H9 (cell line): ENCODE data around the gene CPAMD8. TPM values are rescaled to one million over a fixed set of nuclear protein-coding genes. Genes with fewer than 3 reads are reported as not detected.

ENCODE experiments used
- DNase-seq: peaks from one replicate; pipeline ENCODE4 v3.0.0-alpha.2; 2017
- H2AFZ ChIP-seq: one replicate; pipeline ENCODE4 v1.6.1; 2013; ENCODE audit warnings: mild to moderate bottlenecking, low read length, control low read depth, moderate library complexity
- H2AK5ac ChIP-seq: 2 replicates; pipeline ENCODE4 v1.6.1; 2013; ENCODE audit warnings: low read length, control low read depth, mixed read lengths; ENCODE audit not compliant: insufficient read length
- H2BK120ac ChIP-seq: one replicate; pipeline ENCODE4 v1.6.1; 2013; ENCODE audit warnings: low read depth, mild to moderate bottlenecking, low read length, control low read depth, inconsistent platforms; ENCODE audit not compliant: poor library complexity, severe bottlenecking
- H2BK12ac ChIP-seq: 2 replicates; pipeline ENCODE4 v1.6.1; 2013; ENCODE audit warnings: low read length, control low read depth, mixed read lengths, low read depth; ENCODE audit not compliant: insufficient read length
- H2BK15ac ChIP-seq: 2 replicates; pipeline ENCODE4 v1.6.1; 2013; ENCODE audit warnings: low read depth, low read length, control low read depth
- H2BK20ac ChIP-seq: one replicate; pipeline ENCODE4 v1.6.1; 2013; ENCODE audit warnings: low read depth, mild to moderate bottlenecking, low read length, control low read depth, inconsistent platforms; ENCODE audit not compliant: poor library complexity, severe bottlenecking
- H2BK5ac ChIP-seq: 2 replicates; pipeline ENCODE4 v1.6.1; 2013; ENCODE audit warnings: low read length, control low read depth, mixed read lengths; ENCODE audit not compliant: insufficient read length
- H3K14ac ChIP-seq: 2 replicates; pipeline ENCODE4 v1.6.1; 2013; ENCODE audit warnings: low read length, control low read depth; ENCODE audit not compliant: insufficient read depth
- H3K18ac ChIP-seq: 2 replicates; pipeline ENCODE4 v1.6.1; 2013; ENCODE audit warnings: low read depth, mild to moderate bottlenecking, mixed read lengths, low read length, control low read depth; ENCODE audit not compliant: insufficient read length
- H3K23ac ChIP-seq: 2 replicates; pipeline ENCODE4 v1.6.1; 2013; ENCODE audit warnings: low read length, control low read depth, mixed read lengths, low read depth; ENCODE audit not compliant: insufficient read length
- H3K23me2 ChIP-seq: 2 replicates; pipeline ENCODE4 v1.6.1; 2013; ENCODE audit warnings: low read depth, mild to moderate bottlenecking, mixed read lengths, low read length, control low read depth; ENCODE audit not compliant: insufficient read length, poor library complexity, severe bottlenecking
- H3K27ac ChIP-seq: 2 replicates; pipeline ENCODE4 v1.5.1; 2013; ENCODE audit warnings: low read length, control low read depth, mixed read lengths, low read depth; ENCODE audit not compliant: insufficient read length
- H3K27me3 ChIP-seq: 2 replicates; pipeline ENCODE4 v1.6.1; 2013; ENCODE audit warnings: low read length, control low read depth, inconsistent platforms; ENCODE audit not compliant: insufficient read depth
- H3K4ac ChIP-seq: 2 replicates; pipeline ENCODE4 v1.6.1; 2013; ENCODE audit warnings: low read depth, mild to moderate bottlenecking, control low read depth, inconsistent platforms, low read length, moderate library complexity
- H3K4me1 ChIP-seq: 2 replicates; pipeline ENCODE4 v1.6.1; 2013; ENCODE audit warnings: low read length, control low read depth, inconsistent platforms; ENCODE audit not compliant: insufficient read depth
- H3K4me2 ChIP-seq: 2 replicates; pipeline ENCODE4 v1.6.1; 2013; ENCODE audit warnings: low read length, control low read depth, mixed read lengths; ENCODE audit not compliant: insufficient read length, insufficient read depth
- H3K56ac ChIP-seq: 2 replicates; pipeline ENCODE4 v1.6.1; 2013; ENCODE audit warnings: low read depth, mild to moderate bottlenecking, mixed read lengths, low read length, control low read depth; ENCODE audit not compliant: insufficient read length
- H3K79me1 ChIP-seq: 2 replicates; pipeline ENCODE4 v1.6.1; 2013; ENCODE audit warnings: low read depth, mild to moderate bottlenecking, moderate library complexity, low read length, control low read depth, inconsistent platforms; ENCODE audit not compliant: insufficient read depth, poor library complexity, severe bottlenecking
- H3K79me2 ChIP-seq: 2 replicates; pipeline ENCODE4 v1.6.1; 2013; ENCODE audit warnings: low read length, control low read depth, inconsistent platforms; ENCODE audit not compliant: insufficient read depth
- H3K9ac ChIP-seq: 2 replicates; pipeline ENCODE4 v1.6.1; 2013; ENCODE audit warnings: low read length, control low read depth, mixed read lengths; ENCODE audit not compliant: insufficient read length; ENCODE audit errors: extremely low read depth
- H3K9me3 ChIP-seq: one replicate; pipeline ENCODE4 v1.6.1; 2013; ENCODE audit warnings: low read depth, low read length, inconsistent platforms; ENCODE audit not compliant: control insufficient read depth
- H3T11ph ChIP-seq: one replicate; pipeline ENCODE4 v1.6.1; 2013; ENCODE audit warnings: mild to moderate bottlenecking, low read length, control low read depth, inconsistent platforms
- H4K20me1 ChIP-seq: one replicate; pipeline ENCODE4 v1.6.1; 2013; ENCODE audit not compliant: control insufficient read depth, insufficient read length, insufficient read depth
- H4K5ac ChIP-seq: 2 replicates; pipeline ENCODE4 v1.6.1; 2013; ENCODE audit warnings: low read depth, mild to moderate bottlenecking, mixed read lengths, low read length, control low read depth; ENCODE audit not compliant: insufficient read length
- H4K8ac ChIP-seq: replicated peaks from 2 replicates; pipeline ENCODE4 v1.6.1; 2013; ENCODE audit warnings: low read length, control low read depth, mixed read lengths, low read depth; ENCODE audit not compliant: insufficient read length
- H4K91ac ChIP-seq: 2 replicates; pipeline ENCODE4 v1.6.1; 2013; ENCODE audit warnings: low read depth, mild to moderate bottlenecking, moderate library complexity, mixed read lengths, low read length, control low read depth; ENCODE audit not compliant: insufficient read length
- H3K27ac Mint-ChIP-seq, 3 experiments: 2 replicates in 2 of 3; 3 replicates in 1 of 3; pipeline ENCODE4 v1.8.0; 2020 to 2021; ENCODE audit warnings: mixed read lengths in 3 of 3, mild to moderate bottlenecking in 1 of 3, moderate library complexity in 1 of 3
- H3K27me3 Mint-ChIP-seq: 2 replicates; pipeline ENCODE4 v1.8.0; 2021; ENCODE audit warnings: low read depth, mild to moderate bottlenecking, moderate library complexity, mixed read lengths
- H3K36me3 Mint-ChIP-seq, 3 experiments: 2 replicates in 2 of 3; 3 replicates in 1 of 3; pipeline ENCODE4 v1.8.0; 2020 to 2021; ENCODE audit warnings: low read depth in 3 of 3, mixed read lengths in 3 of 3; ENCODE audit not compliant: insufficient read depth in 1 of 3
- H3K4me1 Mint-ChIP-seq, 2 experiments: 2 replicates each; pipeline ENCODE4 v1.8.0; 2020; ENCODE audit warnings: mixed read lengths in 2 of 2
- H3K4me3 Mint-ChIP-seq, 2 experiments: 2 replicates in 1 of 2; 3 replicates in 1 of 2; pipeline ENCODE4 v1.8.0; 2020 to 2021; ENCODE audit warnings: mild to moderate bottlenecking in 2 of 2, mixed read lengths in 2 of 2, moderate library complexity in 1 of 2
- H3K9me3 Mint-ChIP-seq, 2 experiments: 2 replicates in 1 of 2; 3 replicates in 1 of 2; pipeline ENCODE4 v1.8.0; 2020; ENCODE audit warnings: mild to moderate bottlenecking in 2 of 2, mixed read lengths in 2 of 2, moderate library complexity in 1 of 2
- WGBS: extraction: QIAGEN DNeasy Blood & Tissue Kit; methylation state at CpG from one replicate; pipeline ENCODE4 v1.1.7; 2013; ENCODE audit warnings: missing lambda C conversion rate, low lambda C conversion rate, mixed read lengths; ENCODE audit not compliant: insufficient read length; ENCODE audit errors: extremely low coverage; 5-methylcytosine and 5-hydroxymethylcytosine counted together
- total RNA-seq: library from RNA; stranded (reverse); gene quantifications from 2 replicates; pipeline ENCODE4 v1.2.1, GENCODE V29; 2021
- TF ChIP-seq, protein P1 (sequence below): fragments of 200-600 bp; sonication (generic); conservative IDR thresholded peaks from 3 replicates; pipeline ENCODE4 v1.8.0; 2021; ENCODE audit warnings: antibody characterized with exemption, mild to moderate bottlenecking

The CPAMD8 gene
- total RNA-seq, 1 experiment from 2014 or later: 12.0 TPM

- H3K4me3 Mint-ChIP-seq: no peak overlapping the region
- H3K14ac ChIP-seq: no peak overlapping the region
- no peak overlapping the region for H2BK5ac ChIP-seq
- DNase-seq: no peak
- no peak overlapping the region for H4K5ac ChIP-seq
- no peak overlapping the region for H3K18ac ChIP-seq
- H3K56ac ChIP-seq: no peak overlapping the region
- no peaks in the 10 kb centered on the region for H3K79me1 ChIP-seq
- no peak overlapping the region for H4K91ac ChIP-seq
- H4K8ac ChIP-seq: no peak overlapping the region
- H3K27ac Mint-ChIP-seq: peak overlapping the region in 1 of 3 experiments; percentile 52; a peak in 1 of 7 replicates
- no peaks in the 10 kb centered on the region for H3K27me3 Mint-ChIP-seq
- H2AFZ ChIP-seq: no peak overlapping the region
- whole genome bisulfite sequencing: no CpG with 5 or more reads among the region's 15 CpGs
- H3K27ac ChIP-seq: no peak overlapping the region
- H3K36me3 Mint-ChIP-seq: peaks cover 0 to 9% (median 4%) of the 10 kb centered on the region in 3 experiments; a peak in 4 of 7 replicates
- no peaks in the 10 kb centered on the region for H3K79me2 ChIP-seq
- no peak overlapping the region for H3K23ac ChIP-seq
- no peak overlapping the region for H2BK120ac ChIP-seq
- no peaks in the 10 kb centered on the region for H3K4me1 Mint-ChIP-seq
- H3K4me1 ChIP-seq: no peaks in the 10 kb centered on the region
- TF ChIP-seq, protein P1, sequence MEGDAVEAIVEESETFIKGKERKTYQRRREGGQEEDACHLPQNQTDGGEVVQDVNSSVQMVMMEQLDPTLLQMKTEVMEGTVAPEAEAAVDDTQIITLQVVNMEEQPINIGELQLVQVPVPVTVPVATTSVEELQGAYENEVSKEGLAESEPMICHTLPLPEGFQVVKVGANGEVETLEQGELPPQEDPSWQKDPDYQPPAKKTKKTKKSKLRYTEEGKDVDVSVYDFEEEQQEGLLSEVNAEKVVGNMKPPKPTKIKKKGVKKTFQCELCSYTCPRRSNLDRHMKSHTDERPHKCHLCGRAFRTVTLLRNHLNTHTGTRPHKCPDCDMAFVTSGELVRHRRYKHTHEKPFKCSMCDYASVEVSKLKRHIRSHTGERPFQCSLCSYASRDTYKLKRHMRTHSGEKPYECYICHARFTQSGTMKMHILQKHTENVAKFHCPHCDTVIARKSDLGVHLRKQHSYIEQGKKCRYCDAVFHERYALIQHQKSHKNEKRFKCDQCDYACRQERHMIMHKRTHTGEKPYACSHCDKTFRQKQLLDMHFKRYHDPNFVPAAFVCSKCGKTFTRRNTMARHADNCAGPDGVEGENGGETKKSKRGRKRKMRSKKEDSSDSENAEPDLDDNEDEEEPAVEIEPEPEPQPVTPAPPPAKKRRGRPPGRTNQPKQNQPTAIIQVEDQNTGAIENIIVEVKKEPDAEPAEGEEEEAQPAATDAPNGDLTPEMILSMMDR: no peak
- no peak overlapping the region for H2BK12ac ChIP-seq
- no peaks in the 10 kb centered on the region for H4K20me1 ChIP-seq
- H3K9me3 Mint-ChIP-seq: peaks cover 5 to 9% of the 10 kb centered on the region in 2 experiments; a peak in 3 of 5 replicates
- no peak overlapping the region for H2BK20ac ChIP-seq
- no peak overlapping the region for H3K4me2 ChIP-seq
- H3K27me3 ChIP-seq: no peaks in the 10 kb centered on the region
- H3K4ac ChIP-seq: no peak overlapping the region
- H2BK15ac ChIP-seq: no peak overlapping the region
- H3K9me3 ChIP-seq: no peaks in the 10 kb centered on the region
- H3K23me2 ChIP-seq: no peaks in the 10 kb centered on the region
- H3K9ac ChIP-seq: no peak overlapping the region
- H2AK5ac ChIP-seq: no peak overlapping the region
- H3T11ph ChIP-seq: no peak overlapping the region
Observed at GRCh38 chr19:16977306-16977705, 49.3 kb downstream of the CPAMD8 start.
